IPS-NIHi11 (cell line): ENCODE results near the gene CCT8L2.
"Not testable (repeated sequence)": the region's sequence is repeated elsewhere in the genome, so short reads cannot be mapped to it uniquely, and the experiment has no call there.

Source experiments
- DNase-seq: peaks from one replicate; pipeline ENCODE4 v3.0.0; 2012; ENCODE audit warnings: mixed read lengths, low spot score

CCT8L2 gene

DNA sequence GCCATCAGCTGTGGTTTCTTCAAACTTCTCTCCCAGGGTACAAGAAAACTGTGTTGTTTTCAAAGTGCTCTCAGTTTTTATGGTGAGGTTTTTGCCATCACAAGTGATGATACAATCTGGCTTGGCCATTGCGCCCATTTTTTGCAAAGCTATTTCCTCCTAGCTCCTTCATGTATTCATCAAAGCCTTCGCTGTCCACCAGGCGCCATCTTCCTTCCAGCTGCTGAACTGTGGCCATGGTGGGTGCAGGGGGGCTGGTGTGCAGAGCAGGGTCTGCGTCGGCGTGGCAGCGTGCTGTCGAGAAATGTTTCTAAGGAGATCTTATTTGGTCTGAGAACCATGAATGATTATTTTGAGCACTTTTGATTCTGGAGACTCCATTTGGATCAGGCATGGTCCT lies 2.6 kb upstream of the CCT8L2 start:
- not testable (repeated sequence) for DNase-seq

DNA sequence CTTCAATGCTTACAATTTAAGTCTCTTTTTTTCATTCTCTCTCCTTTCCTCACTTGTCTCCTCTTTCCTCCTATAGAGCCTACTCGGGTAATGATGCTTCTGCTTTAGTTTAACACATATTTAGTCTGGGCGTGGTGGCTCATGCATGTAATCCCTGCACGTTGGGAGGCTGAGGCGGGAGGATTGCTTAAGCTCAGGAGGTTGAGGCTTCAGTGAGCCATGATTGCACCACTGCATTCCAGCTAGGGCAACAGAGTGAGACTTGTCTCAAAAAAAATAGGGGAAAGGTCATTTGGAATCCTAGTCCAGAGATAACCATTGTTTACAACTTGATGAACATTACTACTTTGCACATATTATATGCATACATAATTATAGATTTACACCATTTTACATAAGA lies 1.4 kb upstream of the CCT8L2 start:
- no peak for DNase-seq

DNA sequence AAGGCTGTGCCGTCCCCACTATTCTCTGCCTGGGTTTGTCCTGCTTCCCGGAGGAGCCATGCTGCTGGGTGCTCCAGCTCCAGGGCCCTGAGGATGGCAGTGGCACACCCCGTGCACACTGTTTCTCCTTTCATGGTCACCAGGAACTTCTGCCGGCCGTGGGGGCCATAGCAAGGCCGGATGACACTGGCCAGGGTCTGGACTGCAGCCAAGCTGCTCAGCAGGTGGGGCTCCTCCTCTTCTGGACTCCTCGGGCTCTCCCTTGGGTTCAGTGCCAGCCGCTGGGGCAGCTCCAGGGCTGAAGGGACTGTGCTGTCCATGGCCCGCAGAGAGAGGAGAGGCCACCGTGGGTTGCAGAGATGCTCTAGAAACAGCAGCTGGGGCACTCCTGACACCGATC lies 379 bp downstream of the CCT8L2 start:
- not testable (repeated sequence) for DNase-seq

DNA sequence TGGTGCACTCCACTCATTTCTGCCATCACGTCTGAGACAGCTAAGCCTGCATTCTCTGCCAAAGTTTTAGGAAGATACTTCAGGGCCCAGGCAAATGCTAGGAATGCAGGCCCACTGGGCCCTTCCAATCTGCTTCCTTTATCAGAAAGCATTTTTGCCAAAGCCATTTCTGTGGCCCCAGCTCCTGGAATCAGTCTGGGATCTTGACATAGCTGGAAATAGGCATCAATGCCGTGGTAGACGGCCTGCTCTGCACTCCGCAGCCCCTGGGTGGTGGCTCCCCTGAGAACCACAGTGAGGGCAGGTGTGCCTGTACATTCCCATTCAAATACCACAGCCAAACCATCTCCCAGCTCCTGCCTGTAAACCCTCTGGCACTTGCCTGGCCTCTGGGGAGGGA lies 1.5 kb downstream of the CCT8L2 start:
- DNase-seq, result not testable (repeated sequence)

DNA sequence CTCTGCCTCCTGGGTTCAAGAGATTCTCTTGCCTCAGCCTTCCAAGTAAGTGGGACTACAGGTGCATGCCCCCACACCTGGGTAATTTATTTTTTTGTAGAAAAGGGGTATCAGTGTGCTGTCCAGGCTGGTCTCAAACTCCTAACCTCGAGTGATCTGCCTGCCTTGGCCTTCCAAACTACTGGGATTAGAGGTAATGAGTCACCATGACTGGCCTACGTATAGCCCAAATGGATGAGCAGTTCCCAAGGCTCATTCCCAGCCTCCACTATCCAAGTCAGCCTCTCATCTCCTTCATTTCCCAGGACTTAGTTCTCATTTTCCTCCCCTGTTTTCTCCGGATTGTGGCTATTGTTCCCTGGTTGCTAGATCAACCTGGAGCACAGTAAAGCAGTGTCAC lies 5.6 kb downstream of the CCT8L2 start:
- DNase-seq, result no peak

DNA sequence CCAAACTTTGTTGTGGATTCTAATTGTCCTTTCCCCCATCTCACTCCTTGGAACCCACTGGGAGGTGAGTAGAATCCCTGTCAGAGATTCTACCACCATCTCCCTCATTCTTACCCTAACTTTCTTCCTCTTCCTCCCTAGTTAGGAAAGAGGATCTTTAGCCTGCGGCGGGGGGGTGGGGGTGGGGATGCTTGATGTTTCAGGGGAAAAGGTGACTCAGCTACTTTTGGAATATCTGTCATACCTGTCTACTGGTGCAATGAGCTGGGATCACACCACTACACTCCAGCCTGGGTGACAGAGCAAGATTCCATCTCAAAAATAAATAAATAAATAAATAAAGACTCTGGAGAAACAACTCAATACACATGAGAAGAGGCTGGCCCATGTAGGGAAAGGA lies 6.4 kb downstream of the CCT8L2 start:
- no peak for DNase-seq

DNA sequence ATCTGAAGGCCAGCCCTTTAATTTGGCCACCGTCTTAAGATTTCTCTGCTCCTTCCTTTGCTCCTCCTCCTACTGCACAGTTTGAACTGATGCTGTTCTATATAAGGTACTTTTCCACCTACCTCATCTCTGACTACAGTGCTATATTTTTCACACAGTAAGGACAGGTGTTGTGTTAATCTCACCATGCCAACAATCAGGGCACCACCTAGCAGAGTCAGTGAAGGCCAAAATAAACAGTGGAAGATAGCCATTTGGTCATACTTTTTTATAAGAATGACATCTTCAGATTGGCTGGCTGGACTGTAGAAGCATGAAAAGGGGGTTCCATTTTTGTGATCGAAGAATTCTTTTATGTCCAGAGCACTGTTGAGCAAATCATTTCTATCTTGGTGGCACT lies 11.7 kb downstream of the CCT8L2 start:
- not testable (repeated sequence) for DNase-seq

DNA sequence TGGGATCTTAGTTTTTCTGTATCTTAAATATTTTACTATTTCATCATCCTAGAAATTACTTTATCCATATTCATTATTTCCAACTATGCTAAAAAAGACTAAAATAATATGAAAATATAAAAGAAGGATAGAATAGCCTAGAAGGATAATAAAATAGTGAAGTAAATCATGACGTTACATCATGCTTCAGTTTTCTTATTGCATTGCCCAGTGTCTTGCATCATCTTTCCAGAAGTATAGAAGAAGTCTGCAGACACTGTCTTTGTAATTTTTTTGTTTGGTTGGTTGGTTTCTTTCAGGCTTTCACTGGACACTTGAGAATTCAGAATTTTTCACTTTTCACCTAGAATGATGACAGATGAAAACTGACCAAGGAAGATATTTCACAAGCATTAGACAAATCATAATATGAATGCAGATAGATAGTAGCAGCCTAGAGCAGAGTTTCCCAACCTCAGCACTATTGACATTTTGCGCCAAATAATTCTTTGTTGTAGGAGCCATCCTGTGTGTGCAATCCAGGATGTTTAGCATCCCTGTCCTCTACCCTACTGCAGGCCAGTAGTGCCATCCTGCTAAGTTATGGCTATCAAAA lies 23.3 kb downstream of the CCT8L2 start:
- DNase-seq, result not testable (repeated sequence)

DNA sequence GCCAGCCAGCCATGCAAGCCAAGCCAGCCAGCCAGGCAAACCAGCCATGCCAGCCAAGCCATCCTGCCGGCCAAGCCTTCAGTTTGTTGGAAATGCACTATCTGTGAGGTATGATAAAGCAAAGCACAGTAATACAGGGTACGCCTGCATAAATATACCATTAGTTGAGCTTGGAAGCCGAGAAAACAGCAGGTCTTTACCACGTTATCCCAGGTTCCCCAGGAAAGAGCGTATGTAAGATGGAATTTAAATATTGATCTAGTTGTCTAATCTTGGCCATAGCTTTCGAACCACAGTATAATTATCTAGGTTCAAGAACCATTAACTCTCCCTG lies 24.2 kb downstream of the CCT8L2 start:
- no peak for DNase-seq

DNA sequence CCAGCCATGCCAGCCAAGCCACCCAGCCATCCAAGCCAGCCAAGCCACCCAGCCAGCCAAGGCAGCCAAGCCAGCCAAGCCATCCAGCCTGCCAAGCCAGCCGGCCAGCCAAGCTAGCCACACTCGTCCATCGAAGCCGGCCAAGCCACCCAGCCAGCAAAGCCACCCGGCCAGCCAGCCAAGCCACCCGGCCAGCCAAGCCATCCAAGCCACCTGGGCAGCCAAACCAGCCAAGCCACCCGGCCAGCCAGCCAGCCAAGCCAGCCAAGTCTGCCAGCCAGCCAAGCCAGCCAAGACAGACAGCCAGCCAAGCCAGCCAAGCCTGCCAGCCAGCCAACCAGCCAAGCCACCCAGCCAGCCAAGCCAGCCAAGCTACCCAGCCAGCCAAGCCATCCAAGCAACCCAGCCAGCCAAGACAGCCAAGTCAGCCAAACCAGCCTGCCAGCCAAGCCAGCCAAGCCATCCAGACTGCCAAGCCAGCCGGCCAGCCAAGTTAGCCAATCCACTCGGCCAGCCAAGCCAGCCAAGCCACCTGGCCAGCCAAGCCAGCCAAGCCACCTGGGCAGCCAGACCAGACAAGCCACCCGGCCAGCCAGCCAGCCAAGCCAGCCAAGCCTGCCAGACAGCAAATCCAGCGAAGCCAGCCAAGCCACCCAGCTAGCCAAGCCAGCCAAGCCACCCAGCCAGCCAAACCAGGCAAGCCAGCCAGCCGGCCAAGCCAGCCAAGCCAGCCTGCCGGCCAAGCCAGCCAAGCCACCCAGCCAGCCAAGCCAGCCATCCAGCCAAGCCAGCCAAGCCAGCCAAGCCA lies 24.8 kb downstream of the CCT8L2 start:
- not testable (repeated sequence) for DNase-seq

DNA sequence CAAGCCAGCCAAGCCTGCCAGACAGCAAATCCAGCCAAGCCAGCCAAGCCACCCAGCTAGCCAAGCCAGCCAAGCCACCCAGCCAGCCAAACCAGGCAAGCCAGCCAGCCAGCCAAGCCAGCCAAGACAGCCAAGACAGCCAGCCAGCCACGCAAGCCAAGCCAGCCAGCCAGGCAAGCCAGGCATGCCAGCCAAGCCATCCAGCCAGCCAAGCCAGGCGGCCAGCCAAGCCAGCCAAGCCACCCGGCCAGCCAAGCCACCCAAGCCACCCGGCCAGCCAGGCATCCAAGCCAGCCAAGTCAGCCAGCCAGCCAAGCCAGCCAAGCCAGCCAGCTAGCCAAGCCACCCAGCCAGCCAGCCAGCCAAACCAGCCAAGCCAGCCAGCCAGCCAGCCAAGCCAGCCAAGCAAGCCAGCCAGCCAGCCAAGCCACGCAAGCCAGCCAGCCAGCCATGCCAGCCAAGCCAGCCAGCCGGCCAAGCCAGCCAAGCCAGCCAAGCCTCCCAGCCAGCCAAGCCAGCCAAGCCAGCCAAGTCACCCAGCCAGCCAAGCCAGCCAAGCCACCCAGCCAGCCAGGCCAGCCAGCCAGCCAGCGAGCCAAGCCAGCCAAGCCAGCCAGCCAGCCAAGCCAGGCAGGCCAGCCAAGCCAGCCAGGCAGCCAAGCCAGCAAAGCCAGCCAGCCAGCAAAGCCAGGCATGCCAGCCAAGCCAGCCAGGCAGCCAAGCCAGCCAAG lies 26.0 kb downstream of the CCT8L2 start:
- not testable (repeated sequence) for DNase-seq

DNA sequence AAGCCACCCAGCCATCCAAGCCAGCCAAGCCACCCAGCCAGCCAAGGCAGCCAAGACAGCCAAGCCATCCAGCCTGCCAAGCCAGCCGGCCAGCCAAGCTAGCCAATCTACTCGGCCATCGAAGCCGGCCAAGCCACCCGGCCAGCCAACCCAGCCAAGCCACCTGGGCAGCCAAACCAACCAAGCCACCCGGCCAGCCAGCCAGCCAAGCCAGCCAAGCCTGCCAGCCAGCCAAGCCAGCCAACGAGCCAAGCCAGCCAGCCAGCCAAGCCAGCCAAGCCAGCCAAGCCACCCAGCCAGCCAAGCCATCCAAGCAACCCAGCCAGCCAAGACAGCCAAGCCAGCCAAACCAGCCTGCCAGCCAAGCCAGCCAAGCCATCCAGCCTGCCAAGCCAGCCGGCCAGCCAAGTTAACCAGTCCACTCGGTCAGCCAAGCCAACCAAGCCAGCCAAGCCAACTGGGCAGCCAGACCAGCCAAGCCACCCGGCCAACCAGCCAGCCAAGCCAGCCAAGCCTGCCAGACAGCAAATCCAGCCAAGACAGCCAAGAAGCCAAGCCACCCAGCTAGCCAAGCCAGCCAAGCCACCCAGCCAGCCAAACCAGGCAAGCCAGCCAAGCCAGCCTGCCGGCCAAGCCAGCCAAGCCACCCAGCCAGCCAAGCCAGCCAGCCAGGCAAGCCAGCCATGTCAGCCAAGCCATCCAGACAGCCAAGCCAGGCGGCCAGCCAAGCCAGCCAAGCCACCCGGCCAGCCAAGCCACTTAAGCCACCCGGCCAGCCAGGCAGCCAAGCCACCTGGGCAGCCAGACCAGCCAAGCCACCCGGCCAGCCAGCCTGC lies 26.8 kb downstream of the CCT8L2 start:
- DNase-seq, result not testable (repeated sequence)

DNA sequence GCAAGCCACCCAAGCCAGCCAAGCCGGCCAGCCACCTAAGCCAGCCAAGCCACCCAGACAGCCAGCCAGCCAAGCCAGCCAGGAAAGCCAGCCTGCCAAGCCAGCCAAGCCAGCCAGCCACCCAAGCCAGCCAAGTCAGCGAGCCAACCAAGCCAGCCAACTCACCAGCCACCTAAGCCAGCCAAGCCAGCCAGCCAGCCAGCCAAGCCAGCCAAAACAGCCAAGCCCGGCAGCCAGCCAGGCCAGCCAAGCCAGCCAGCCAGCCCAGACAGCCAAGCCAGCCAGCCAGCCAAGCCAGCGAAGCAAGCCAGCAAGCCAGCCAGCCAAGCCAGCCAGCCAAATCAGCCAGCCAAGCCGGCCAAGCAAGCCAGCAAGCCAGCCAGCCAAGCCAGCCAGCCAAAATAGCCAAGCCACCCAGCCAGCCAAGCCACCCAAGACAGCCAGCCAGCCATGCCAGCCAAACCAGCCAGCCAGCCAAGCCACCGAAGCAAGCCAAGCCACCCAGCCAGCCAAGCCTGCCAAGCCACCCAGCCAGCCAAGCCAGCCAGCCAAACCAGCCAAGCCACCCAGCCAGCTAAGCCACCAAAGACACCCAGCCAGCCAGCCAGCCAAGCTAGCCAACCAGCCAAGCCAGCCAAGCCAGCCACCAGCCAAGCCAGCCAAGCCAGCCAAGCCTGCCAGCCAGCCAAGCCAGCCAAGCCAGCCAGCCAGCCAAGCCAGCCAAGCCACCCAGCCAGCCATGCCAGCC lies 27.6 kb downstream of the CCT8L2 start:
- not testable (repeated sequence) for DNase-seq

DNA sequence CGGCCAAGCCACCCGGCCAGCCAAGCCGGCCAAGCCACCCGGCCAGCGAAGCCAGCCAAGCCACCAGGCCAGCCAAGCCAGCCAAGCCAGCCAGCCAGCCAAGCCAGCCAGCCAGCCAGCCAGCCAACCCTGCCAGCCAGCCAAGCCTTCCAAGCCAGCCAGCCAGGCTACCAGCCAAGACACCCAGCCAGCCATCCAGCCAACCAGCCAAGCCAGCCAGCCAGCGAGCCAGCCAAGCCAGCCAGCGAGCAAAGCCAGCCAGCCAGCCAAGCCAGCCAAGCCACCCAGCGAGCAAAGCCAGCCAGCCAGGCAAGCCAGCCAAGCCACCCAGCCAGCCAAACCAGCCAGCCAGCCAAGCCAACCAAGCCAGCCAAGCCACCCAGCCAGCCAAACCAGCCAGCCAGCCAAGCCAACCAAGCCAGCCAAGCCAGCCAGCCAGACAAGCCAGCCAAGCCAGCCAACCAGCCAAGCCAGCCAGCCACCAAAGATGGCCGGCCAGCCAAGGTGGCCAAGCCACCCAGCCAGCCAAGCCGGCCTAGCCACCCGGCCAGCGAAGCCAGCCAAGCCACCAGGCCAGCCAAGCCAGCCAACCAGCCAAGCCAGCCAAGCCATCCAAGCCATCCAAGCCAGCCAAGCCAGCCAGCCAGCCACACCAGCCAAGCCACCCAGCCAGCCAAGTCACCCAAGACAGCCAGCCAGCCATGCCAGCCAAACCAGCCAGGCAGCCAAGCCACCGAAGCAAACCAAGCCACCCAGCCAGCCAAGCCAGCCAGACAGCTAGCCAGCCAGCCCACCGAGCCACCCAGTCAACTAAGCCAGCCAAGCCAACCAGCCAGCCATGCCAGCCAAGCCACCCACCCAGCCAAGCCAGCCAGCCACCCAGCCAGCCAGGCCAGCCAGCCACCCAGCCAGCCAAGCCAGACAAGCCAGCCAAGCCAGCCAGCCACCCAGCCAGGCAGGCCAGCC lies 28.8 kb downstream of the CCT8L2 start:
- no peak for DNase-seq

DNA sequence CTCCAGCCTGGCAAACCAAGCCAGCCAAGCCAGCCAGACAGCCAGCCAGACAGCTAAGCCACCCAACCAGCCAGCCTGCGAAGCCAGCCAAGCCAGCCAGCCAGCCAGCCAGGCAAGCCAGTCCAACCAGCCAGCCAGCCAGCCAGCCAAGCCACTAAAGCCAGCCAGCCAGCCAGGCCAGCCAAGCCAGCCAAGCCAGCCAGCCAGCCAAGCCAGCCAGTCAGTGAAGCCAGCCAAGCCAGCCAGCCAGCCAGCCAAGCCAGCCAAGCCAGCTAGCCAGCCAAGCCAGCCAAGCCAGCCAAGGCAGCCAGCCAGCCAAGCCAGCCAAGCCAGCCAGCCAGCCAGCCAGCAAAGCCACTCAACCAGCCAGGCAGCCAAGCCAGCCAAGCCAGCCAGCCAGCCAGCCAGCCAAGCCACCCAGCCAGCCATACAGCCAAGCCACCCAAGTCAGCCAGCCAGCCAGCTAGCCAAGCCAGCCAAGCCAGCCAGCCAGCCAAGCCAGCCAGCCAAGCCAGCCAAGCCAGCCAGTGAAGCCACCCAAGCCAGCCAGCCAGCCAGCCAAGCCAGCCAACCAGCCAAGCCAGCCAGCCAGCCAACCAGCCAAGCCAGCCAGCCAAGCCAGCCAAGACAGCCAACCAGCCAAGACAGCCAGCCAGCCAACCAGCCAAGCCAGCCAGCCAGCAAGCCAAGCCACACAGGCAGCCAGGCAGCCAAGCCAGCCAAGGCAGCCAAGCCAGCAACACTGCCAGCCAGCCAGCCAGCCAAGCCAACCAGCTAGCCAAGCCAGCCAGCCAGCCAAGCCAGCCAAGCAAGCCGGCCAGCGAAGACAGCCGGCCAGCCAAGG lies 29.7 kb downstream of the CCT8L2 start:
- no peak for DNase-seq

DNA sequence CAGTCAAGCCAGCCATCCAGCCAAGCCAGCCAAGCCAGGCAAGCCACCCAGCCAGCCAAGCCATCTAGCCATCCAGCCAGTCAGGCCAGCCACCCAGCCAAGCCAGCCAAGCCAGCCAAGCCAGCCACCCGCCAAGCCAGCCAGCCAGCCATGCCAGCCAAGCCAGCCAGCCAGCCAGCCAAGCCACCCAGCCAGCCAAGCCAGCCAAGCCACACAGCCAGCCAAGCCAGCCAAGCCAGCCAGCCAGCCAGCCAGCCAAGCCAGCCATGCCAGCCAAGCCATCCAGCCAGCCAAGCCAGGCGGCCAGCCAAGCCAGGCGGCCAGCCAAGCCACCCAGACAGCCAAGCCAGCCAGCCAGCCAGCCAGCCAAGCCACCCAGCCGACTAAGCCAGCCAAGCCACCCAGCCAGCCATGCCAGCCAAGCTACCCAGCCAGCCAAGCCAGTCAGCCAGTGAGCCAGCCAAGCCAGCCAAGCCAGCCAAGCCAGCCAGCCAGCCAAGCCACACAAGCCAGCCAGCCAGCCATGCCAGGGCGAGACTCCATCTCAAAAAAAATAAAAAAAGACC lies 31.4 kb downstream of the CCT8L2 start:
- not testable (repeated sequence) for DNase-seq

DNA sequence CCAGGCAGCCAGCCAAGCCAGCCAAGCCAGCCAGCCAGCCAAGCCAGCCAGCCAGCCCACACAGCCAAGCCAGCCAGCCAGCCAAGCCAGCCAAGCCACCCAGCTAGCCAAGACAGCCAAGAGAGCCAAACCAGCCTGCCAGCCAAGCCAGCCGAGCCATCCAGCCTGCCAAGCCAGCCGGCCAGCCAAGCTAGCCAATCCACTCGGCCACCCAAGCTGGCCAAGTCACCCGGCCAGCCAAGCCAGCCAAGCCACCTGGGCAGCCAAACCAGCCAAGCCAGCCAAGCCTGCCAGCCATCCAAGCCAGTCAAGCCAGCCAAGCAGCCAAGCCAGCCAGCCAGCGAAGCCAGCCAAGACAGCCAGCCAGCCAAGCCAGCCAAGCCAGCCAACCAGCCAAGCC lies 32.0 kb downstream of the CCT8L2 start:
- not testable (repeated sequence) for DNase-seq

DNA sequence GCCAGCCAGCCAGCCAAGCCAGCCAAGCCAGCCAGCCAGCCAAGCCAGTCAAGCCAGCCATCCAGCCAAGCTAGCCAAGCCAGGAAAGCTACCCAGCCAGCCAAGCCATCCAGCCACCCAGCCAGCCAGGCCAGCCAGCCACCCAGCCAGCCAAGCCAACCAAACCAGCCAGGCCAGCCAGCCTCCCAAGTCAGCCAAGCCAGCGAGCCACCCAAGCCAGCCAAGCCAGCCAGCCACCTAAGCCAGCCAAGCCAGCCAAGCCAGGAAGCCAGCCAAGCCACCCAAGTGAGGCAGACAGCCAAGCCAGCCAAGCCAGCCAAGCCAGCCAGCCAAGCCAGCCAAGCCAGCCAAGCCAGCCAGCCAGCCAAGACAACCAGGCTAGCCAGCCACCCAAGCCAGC lies 32.6 kb downstream of the CCT8L2 start:
- not testable (repeated sequence) for DNase-seq
